Right lobe of liver (tissue), 4 donors: ENCODE results near the gene ZNF362.
"Not testable (repeated sequence)": the region's sequence is repeated elsewhere in the genome, so short reads cannot be mapped to it uniquely, and the experiment has no call there.

Experiments
- POLR2A ChIP-seq: fragments of 450-650 bp; IDR thresholded peaks from one replicate; pipeline ENCODE4 v1.6.1; 2017; ENCODE audit warnings: antibody characterized with exemption, mild to moderate bottlenecking
- TF ChIP-seq, protein P1 (sequence below), 4 donors: fragments of 200-600 bp in 3 of 4; fragments of 450-650 bp in 1 of 4; IDR thresholded peaks; one replicate each; pipeline versions ENCODE4 v1.5.1 to v1.8.0; 2016 to 2022; ENCODE audit warnings: antibody characterized with exemption in 4 of 4, mild to moderate bottlenecking in 2 of 4
- donor health status: DM: no; HTN: no; CAD: no.
- donor health status: DM: no; HTN: no; CAD: no.
- donor health status: DM: no; HTN: yes; CAD: no.

DNA sequence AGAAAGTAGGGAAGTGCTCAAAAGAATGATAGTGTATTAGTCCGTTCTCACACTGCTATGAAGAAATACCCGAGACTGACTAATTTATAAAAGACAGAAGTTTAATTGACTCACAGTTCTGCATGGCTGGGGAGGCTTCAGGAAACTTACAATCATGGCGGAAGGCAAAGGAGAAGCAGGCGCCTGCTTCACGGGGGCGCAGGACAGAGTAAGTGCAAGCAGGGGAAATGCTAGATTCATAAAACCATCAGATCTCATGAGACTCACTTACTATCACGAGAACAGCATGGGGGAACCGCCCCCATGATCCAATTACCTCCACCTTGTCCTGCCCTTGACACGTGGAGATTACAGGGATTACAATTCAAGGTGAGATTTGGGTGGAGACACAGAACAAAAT lies 16.9 kb upstream of the ZNF362 start:
- TF ChIP-seq, protein P1, sequence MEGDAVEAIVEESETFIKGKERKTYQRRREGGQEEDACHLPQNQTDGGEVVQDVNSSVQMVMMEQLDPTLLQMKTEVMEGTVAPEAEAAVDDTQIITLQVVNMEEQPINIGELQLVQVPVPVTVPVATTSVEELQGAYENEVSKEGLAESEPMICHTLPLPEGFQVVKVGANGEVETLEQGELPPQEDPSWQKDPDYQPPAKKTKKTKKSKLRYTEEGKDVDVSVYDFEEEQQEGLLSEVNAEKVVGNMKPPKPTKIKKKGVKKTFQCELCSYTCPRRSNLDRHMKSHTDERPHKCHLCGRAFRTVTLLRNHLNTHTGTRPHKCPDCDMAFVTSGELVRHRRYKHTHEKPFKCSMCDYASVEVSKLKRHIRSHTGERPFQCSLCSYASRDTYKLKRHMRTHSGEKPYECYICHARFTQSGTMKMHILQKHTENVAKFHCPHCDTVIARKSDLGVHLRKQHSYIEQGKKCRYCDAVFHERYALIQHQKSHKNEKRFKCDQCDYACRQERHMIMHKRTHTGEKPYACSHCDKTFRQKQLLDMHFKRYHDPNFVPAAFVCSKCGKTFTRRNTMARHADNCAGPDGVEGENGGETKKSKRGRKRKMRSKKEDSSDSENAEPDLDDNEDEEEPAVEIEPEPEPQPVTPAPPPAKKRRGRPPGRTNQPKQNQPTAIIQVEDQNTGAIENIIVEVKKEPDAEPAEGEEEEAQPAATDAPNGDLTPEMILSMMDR (IDR thresholded peaks at IDR 0.05), result not testable (repeated sequence)
- TF ChIP-seq POLR2A, result not testable (repeated sequence)
